ENCODE data around the gene MYO10.
A peak's percentile ranks its signal among the peaks of the same experiment; 100 is the strongest.
"Not testable (repeated sequence)": the region's sequence is repeated elsewhere in the genome, so short reads cannot be mapped to it uniquely, and the experiment has no call there.

The MYO10 gene

GRCh38 chr5:16735101-16736060 lies 200.7 kb downstream of the MYO10 start:
- DNase-seq, result no peak

GRCh38 chr5:16733331-16734006 lies 202.6 kb downstream of the MYO10 start:
- DNase-seq, result no peak

GRCh38 chr5:16732356-16732755 lies 203.7 kb downstream of the MYO10 start:
- DNase-seq, result no peak

GRCh38 chr5:16727755-16728325 lies 208.2 kb downstream of the MYO10 start:
- peak; percentile 52 for DNase-seq

GRCh38 chr5:16726538-16726946 lies 209.5 kb downstream of the MYO10 start:
- no peak for DNase-seq

GRCh38 chr5:16725575-16725974 lies 210.5 kb downstream of the MYO10 start:
- no peak for DNase-seq

- DNase-seq, result no peak
These were observed 212.3 kb downstream of the MYO10 start for GRCh38 chr5:16723821-16724220.

GRCh38 chr5:16722097-16722495 lies 214.0 kb downstream of the MYO10 start:
- no peak for DNase-seq

- no peak for DNase-seq
These were observed 214.7 kb downstream of the MYO10 start for GRCh38 chr5:16721151-16722096.

- DNase-seq, result not testable (repeated sequence)
These were observed 218.1 kb downstream of the MYO10 start for GRCh38 chr5:16718036-16718435.

GRCh38 chr5:16713386-16713928 lies 222.6 kb downstream of the MYO10 start:
- DNase-seq, result peak; percentile 73

GRCh38 chr5:16712620-16713019 lies 223.5 kb downstream of the MYO10 start:
- no peak for DNase-seq

GRCh38 chr5:16712178-16712577 lies 223.9 kb downstream of the MYO10 start:
- no peak for DNase-seq

- DNase-seq, result no peak
These were observed 226.2 kb downstream of the MYO10 start for GRCh38 chr5:16709691-16710433.

- no peak for DNase-seq
These were observed 228.3 kb downstream of the MYO10 start for GRCh38 chr5:16707869-16708192.

- no peak for DNase-seq
These were observed 228.8 kb downstream of the MYO10 start for GRCh38 chr5:16707168-16707868.

- no peak for DNase-seq
These were observed 231.1 kb downstream of the MYO10 start for GRCh38 chr5:16704945-16705344.

- no peak for DNase-seq
These were observed 233.1 kb downstream of the MYO10 start for GRCh38 chr5:16702964-16703363.

GRCh38 chr5:16701134-16702099 lies 234.7 kb downstream of the MYO10 start:
- DNase-seq, result no peak

GRCh38 chr5:16700081-16700480 lies 236.0 kb downstream of the MYO10 start:
- DNase-seq, result no peak

Data from left hindlimb (tissue), 1 donor.